Epithelial cell of esophagus (primary cell): ENCODE results near the gene KCNE5.
"Not testable (repeated sequence)": the region's sequence is repeated elsewhere in the genome, so short reads cannot be mapped to it uniquely, and the experiment has no call there.

Experiments
- DNase-seq: peaks from one replicate; pipeline ENCODE4 v3.0.0; 2010; ENCODE audit warnings: low read depth
- H3K4me3 ChIP-seq: 2 replicates; pipeline ENCODE4 v1.5.1; 2011; ENCODE audit warnings: mild to moderate bottlenecking, low read length, control low read depth
- CTCF ChIP-seq: IDR thresholded peaks from 2 replicates; pipeline ENCODE4 v1.5.1; 2011; ENCODE audit warnings: low read depth, mild to moderate bottlenecking, low read length, control low read depth, inconsistent platforms; ENCODE audit not compliant: insufficient read depth; ENCODE audit errors: missing control alignments

KCNE5 gene

GRCh38 chrX:109656774-109657173 lies 31.8 kb upstream of the KCNE5 start:
- TF ChIP-seq CTCF: no peak
- no peak overlapping the region for H3K4me3 ChIP-seq
- DNase-seq: no peak

DNA sequence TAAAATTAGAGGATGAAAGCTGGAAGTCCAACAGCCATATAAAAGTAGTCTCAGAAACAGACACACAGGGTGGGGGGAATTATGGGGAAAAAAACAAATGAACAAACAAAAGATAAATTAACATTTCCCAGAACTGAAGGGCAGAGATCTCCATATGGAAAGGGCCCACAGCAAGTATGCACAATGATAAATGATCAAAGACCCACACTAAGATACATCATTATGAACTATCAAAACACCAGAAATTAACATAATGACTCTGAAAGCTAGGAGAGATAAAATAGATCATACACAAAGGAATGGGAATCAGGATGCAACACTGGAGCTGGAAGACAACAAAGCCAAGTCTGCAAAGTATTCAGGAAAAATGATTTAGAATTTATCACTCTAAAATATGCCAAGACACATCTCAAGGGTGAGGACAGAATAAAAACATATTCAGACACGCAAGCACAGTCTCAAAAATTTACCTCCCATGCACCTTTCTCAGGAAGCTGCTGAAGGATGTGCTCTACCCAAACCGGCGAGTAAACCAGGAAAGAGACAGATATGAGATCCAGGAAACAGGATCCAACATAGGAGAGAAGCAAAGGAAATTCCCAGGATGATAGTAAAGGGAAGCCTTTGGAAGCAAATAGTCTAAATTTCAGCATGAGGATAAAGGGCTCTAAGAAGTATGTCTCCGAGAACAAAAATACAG lies 30.7 kb upstream of the KCNE5 start:
- no peak for DNase-seq
- no peak overlapping the region for H3K4me3 ChIP-seq
- TF ChIP-seq CTCF: no peak

- DNase-seq: no peak
- H3K4me3 ChIP-seq: no peak overlapping the region
- TF ChIP-seq CTCF: no peak
These were observed 29.6 kb upstream of the KCNE5 start for GRCh38 chrX:109654516-109655109.

- not testable (repeated sequence) for DNase-seq, H3K4me3 ChIP-seq
These were observed 19.7 kb upstream of the KCNE5 start for GRCh38 chrX:109644671-109645070.

DNA sequence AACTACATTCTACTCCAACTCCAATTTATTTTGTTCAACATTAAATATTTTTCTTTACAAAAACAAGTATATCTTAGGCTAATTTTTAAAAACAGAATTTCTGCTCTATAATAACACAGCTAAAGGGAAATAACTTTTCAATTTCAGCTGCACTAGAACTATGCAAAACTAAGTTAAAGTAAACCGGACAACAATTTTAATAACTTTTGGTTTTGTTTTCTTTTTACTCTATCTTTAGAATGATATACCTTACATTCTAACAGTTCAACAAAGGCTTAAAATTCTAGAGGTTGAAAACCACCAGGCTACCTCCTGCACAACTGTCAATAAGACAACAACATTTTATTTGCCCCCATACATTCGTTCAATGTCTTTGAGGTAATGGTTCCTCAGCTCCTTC lies 18.7 kb upstream of the KCNE5 start:
- no peak for TF ChIP-seq CTCF
- DNase-seq: no peak
- H3K4me3 ChIP-seq: no peak overlapping the region

DNA sequence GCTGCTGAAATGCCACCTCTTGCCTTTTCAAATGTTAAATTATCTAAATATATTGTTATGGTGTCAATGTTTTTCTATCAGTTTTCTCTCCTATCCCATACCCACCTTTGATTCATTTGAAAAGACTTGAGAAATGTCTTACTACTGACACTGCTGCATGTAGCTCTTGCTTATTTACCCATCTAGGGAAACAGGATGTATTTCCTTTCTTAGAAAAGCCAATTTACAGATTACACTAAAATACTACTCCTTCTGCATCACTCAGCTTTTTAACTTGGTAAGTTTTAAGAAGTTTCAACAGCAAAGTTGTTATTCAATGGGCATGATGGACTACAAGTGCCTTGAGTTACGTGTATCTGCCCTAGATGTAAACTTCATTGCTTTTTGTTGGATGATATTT lies 13.2 kb upstream of the KCNE5 start:
- H3K4me3 ChIP-seq: no peak overlapping the region
- TF ChIP-seq CTCF: no peak
- DNase-seq: no peak

DNA sequence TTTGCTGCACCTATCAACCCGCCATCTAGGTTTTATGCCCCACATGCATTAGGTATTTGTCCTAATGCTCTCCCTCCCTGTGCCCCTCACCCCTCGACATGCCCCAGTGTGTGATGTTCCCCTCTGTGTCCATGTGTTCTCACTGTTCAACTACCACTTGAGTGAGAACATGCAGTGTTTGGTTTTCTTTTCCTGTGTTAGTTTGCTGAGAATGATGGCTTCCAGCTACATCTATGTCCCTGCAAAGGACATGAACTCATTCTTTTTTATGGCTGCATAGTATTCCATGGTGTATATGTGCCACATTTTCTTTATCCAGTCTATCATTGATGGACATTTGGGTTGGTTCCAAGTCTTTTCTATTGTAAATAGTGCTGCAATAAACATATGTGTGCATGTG lies 12.5 kb upstream of the KCNE5 start:
- not testable (repeated sequence) for DNase-seq, H3K4me3 ChIP-seq

DNA sequence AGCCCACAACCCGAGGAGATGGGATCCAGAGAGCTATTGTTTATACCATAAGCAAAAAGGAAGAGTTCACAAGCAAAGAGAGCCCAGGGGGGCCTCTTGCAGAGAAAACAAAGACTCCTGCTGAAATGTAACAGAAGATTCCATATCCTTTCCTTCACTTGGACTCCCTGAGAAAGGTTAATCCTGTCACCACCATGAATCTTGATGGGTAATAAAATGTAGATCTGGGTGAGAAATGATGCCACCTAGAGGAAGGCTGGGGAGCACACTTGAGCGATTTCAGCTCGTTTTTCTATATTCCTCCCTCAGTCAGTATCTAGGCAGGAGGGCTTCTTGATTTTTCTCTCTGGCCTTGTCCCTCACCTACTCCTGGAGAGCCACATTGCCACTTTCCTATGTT lies 10.2 kb upstream of the KCNE5 start:
- H3K4me3 ChIP-seq: no peak overlapping the region
- peak; percentile 59 for TF ChIP-seq CTCF
- peak; percentile 24 for DNase-seq
